CD4-positive, alpha-beta T cell treated with Interleukin-6 at 100 ng/mL for 8 hours (primary cell): Measurements from ENCODE around the gene EPS8L1.
"Not testable (repeated sequence)": the region's sequence is repeated elsewhere in the genome, so short reads cannot be mapped to it uniquely, and the experiment has no call there.

Experiments
- DNase-seq: peaks from one replicate; pipeline ENCODE4 v3.0.0-alpha.2; 2020; ENCODE audit warnings: mixed read lengths, low spot score

The EPS8L1 gene

GRCh38 chr19:55094456-55095259 is 19.0 kb downstream of the EPS8L1 start:
- no peak for DNase-seq

GRCh38 chr19:55095260-55096060 is 19.8 kb downstream of the EPS8L1 start:
- no peak for DNase-seq

GRCh38 chr19:55096061-55096701 is 20.5 kb downstream of the EPS8L1 start:
- no peak for DNase-seq

- no peak for DNase-seq
Measured at GRCh38 chr19:55097864-55098715, 22.4 kb downstream of the EPS8L1 start.

GRCh38 chr19:55098716-55099556 is 23.3 kb downstream of the EPS8L1 start:
- DNase-seq: no peak

DNA sequence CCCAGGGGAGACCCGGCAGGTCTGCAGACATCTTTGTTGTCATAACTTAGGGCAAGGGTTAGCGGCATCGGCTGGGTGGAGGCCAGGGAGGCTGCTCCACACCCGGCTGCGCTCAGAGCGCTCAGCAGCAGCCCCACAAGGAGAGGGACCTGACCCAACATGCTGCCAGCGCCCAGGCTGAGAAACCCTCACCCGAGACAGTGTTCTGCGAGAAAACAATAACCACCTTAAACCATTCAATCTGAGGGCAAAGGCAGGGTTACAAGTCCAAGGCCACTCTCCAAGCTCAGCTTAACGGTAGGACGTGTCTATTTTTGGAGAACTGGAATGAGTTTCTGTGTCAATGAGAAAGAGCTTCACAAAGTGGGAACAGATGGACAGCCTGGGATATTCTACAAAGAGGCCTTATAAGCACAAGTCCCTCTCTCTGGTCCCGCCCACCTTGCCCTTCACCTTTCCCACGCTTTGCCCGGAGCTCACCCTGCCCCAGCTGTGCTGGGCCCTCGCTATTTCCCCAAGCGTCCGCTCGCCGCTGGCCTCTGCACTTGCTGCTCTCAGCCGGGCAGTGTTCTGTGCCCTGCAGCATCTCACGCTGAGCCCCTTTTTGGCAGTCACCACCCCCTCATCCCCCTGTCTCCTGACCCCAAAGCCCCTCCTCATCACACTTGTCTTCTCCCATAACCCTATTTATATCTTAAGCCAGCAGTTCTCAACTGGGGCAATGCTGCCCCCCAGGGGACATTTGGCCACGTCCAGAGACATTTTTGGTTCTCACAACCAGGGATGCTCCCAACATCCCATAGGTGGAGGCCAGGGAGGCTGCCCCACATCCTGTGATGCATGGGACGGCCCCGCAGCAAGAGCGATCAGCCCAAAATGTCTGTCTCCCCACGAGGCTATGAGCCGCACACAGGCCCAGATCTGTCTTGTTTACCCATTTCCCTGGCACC is 24.2 kb downstream of the EPS8L1 start:
- no peak for DNase-seq

DNA sequence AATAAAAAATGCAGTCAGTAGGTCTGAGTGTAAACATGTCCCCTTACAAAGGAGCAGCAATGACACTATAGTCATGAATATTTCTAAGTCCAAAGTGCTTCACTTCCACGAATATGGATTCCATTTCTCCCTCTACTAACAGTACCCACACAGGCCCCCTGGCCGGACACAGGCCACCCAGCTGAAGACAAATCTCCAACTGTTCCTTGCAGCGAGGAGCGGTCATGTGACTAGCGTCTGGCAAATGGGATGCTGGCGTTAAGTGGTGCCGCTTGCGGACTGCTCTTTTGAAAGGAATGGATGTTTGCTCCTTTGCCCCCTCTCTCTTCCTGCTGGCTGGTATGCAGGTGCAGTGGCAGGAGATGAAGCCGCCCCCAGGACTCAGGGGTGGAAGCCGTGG is 25.6 kb downstream of the EPS8L1 start:
- no peak for DNase-seq

GRCh38 chr19:55103190-55103589 is 27.5 kb downstream of the EPS8L1 start:
- DNase-seq: no peak

- DNase-seq: no peak
Measured at GRCh38 chr19:55105237-55105636, 29.6 kb downstream of the EPS8L1 start.

- no peak for DNase-seq
Measured at GRCh38 chr19:55106591-55106990, 30.9 kb downstream of the EPS8L1 start.

DNA sequence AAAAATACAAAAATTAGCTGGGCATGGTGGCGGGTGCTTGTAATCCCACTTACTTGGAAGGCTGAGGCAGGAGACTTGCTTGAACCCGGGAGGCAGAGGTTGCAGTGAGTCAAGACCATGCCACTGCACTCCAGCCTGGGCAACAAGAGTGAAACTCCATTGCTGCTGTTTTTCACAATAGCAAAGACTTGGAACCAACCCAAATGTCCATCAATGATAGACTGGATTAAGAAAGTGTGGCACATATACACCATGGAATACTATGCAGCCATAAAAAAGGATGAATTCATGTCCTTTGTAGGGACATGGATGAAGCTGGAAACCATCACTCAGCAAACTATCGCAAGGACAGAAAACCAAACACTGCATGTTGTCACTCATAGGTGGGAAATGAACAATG is 31.6 kb downstream of the EPS8L1 start:
- not testable (repeated sequence) for DNase-seq

DNA sequence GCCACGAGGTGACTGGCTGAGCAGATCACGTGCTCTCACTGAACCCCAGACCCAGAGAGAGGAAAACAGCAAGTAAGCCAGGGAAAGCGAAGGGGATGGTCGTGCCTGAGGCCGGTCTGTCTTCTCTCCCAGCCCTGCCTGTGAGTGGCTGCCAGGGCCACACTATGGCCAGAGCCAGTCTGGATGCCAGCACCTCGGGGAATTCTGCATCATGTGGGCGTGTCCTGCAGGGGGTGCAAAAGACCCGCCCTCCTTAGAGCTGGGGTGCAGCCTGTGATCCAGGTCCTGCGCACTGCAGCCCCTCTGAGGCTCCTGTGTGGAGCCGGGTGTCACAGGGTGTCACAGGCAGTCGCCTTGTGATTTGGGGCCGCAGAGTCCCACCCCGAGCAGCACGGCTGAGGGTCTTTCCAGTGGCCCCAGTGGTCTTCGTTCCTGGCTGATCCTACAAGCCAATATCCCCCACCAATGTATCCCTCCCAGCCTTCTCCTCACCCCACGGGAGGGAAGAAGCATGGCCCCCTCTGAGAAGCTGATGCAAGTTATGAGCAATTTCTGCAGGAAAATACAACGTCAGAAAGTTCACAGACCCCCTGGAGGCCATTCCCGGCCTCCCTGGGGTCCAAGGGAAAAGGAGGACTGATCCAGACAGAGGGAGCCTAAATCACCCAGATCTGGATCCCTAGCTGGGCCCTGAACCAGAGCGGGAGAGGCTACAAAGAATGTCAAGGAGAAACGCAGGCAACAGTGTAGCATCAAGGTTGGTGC is 34.0 kb downstream of the EPS8L1 start:
- no peak for DNase-seq

GRCh38 chr19:55111238-55111831 is 35.7 kb downstream of the EPS8L1 start:
- DNase-seq: no peak

GRCh38 chr19:55112246-55112776 is 36.6 kb downstream of the EPS8L1 start:
- no peak for DNase-seq

DNA sequence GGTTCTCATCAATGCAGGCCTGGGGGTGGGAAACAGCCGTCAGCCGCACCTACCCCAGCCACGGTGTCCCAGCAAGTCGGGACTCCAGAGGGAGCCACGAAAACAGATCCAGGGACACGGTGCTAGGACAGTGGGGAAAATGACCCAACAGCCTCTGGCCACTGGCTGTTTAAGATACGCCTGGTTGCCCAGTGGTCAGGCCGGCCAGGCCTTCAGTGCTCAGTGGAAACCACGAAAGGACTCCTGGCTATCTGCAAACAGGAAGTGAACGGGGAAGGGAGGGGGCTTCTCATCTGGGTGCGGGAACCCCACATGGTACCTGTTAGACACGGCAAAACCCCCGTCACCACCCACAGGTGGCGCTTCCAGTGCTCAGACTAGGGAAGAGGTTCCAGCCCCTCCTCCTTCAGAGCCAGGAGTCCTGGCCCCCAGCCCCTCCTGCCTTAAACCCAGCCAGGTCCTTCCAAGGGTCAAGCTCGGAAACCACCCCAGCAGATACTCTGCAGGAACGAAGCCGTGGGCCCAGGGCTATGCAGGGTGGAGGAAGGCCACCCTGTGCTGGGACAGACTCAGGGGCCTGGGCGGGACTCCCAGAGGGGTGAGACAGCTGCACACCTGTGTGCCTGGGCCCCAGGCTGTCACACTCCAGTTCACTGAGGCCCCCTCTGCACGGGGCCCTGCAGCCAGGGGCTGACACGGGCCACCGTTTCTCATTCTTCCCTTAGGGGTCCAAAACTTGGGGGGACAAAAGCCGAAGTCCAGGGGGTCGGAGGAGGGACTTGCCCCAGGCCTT is 37.3 kb downstream of the EPS8L1 start:
- no peak for DNase-seq

GRCh38 chr19:55113570-55114039 is 37.9 kb downstream of the EPS8L1 start:
- DNase-seq: no peak

DNA sequence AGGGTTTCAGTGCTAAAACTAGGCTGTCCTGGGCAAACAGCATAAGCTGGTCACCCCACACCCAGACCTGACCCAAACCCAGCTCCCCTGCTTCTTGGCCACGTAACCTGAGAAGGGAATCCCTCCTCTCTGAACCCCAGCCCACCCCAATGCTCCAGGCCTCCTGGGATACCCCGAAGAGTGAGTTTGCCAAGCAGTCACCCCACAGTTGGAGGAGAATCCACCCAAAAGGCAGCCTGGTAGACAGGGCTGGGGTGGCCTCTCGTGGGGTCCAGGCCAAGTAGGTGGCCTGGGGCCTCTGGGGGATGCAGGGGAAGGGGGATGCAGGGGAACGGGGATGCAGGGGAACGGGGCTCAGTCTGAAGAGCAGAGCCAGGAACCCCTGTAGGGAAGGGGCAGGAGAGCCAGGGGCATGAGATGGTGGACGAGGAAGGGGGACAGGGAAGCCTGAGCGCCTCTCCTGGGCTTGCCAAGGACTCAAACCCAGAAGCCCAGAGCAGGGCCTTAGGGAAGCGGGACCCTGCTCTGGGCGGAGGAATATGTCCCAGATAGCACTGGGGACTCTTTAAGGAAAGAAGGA is 39.0 kb downstream of the EPS8L1 start:
- no peak for DNase-seq
